Natural killer cell (primary cell): ENCODE measurements around the gene CD68. TPM values are rescaled to one million over a fixed set of nuclear protein-coding genes. Genes with fewer than 3 reads are reported as not detected.
A peak's percentile ranks its signal among the peaks of the same experiment; 100 is the strongest.

Source experiments
- ATAC-seq, 3 donors: fragments of 150-1000 bp in 2 of 3; fragments of 200-7000 bp in 1 of 3; cut with Tn5 transposase; 1 replicate in 1 of 3; 2 replicates in 2 of 3; pipeline ENCODE4 v1.10.0; 2021; ENCODE audit warnings: mild to moderate bottlenecking in 2 of 3, moderate library complexity in 2 of 3
- DNase-seq, 2 donors: peaks; one replicate each; pipeline versions ENCODE4 v3.0.0 to v3.0.0-alpha.2; 2013 to 2021; ENCODE audit warnings: mixed read lengths in 1 of 2
- H3K27ac ChIP-seq: one replicate; pipeline ENCODE4 v1.5.1; 2013; ENCODE audit warnings: mild to moderate bottlenecking, low read length
- H3K27me3 ChIP-seq: one replicate; pipeline ENCODE4 v1.6.1; 2013; ENCODE audit warnings: low read length; ENCODE audit not compliant: control insufficient read depth, insufficient read depth
- H3K36me3 ChIP-seq: one replicate; pipeline ENCODE4 v1.6.1; 2013; ENCODE audit warnings: low read length; ENCODE audit not compliant: control insufficient read depth, insufficient read depth
- H3K4me1 ChIP-seq: one replicate; pipeline ENCODE4 v1.6.1; 2013; ENCODE audit warnings: low read length; ENCODE audit not compliant: control insufficient read depth, insufficient read depth
- H3K4me3 ChIP-seq: one replicate; pipeline ENCODE4 v1.5.1; 2013; ENCODE audit warnings: low read length
- H3K9me3 ChIP-seq: one replicate; pipeline ENCODE4 v1.6.1; 2013; ENCODE audit warnings: low read length; ENCODE audit not compliant: control insufficient read depth, insufficient read depth
- H3K27ac Mint-ChIP-seq, 2 donors: one replicate each; pipeline ENCODE4 v1.8.0; 2022; ENCODE audit warnings: mild to moderate bottlenecking in 2 of 2, mixed read lengths in 2 of 2, moderate library complexity in 1 of 2
- H3K27me3 Mint-ChIP-seq, 2 donors: one replicate each; pipeline ENCODE4 v1.8.0; 2022; ENCODE audit warnings: low read depth in 2 of 2, mixed read lengths in 2 of 2
- H3K36me3 Mint-ChIP-seq: one replicate; pipeline ENCODE4 v1.8.0; 2022; ENCODE audit warnings: mixed read lengths
- H3K4me1 Mint-ChIP-seq, 2 donors: one replicate each; pipeline ENCODE4 v1.8.0; 2022; ENCODE audit warnings: mixed read lengths in 2 of 2
- H3K4me3 Mint-ChIP-seq: one replicate; pipeline ENCODE4 v1.8.0; 2022; ENCODE audit warnings: mild to moderate bottlenecking, moderate library complexity, mixed read lengths
- H3K9me3 Mint-ChIP-seq, 2 donors: one replicate each; pipeline ENCODE4 v1.8.0; 2022; ENCODE audit warnings: mixed read lengths in 2 of 2
- WGBS: methylation state at CpG from one replicate; pipeline ENCODE4 v1.1.7; 2013; ENCODE audit warnings: missing lambda C conversion rate; ENCODE audit not compliant: insufficient coverage; 5-methylcytosine and 5-hydroxymethylcytosine counted together
- intact Hi-C: fragments of 100-400 bp; cut with micrococcal nuclease; formaldehyde crosslinking; loops from one replicate; pipeline ENCODE4 v1.14.2; 2022
- total RNA-seq, 4 donors: library from RNA; stranded (reverse); fragments of 120-200 nt in 1 of 4; gene quantifications; one replicate each; pipeline versions ENCODE4 v1.2.3 to v1.2.4, GENCODE V29; 2013 to 2022
- TF ChIP-seq, protein P1 (sequence below): fragments of 200-600 bp; IDR thresholded peaks from one replicate; pipeline ENCODE4 v1.8.0; 2022; ENCODE audit warnings: antibody characterized with exemption

Gene CD68
- total RNA-seq, 3 donors from 2014 or later (not counting 1 experiment from before 2014, with no cell fraction given): 1.4 to 24.7 (median 13.0) TPM

DNA sequence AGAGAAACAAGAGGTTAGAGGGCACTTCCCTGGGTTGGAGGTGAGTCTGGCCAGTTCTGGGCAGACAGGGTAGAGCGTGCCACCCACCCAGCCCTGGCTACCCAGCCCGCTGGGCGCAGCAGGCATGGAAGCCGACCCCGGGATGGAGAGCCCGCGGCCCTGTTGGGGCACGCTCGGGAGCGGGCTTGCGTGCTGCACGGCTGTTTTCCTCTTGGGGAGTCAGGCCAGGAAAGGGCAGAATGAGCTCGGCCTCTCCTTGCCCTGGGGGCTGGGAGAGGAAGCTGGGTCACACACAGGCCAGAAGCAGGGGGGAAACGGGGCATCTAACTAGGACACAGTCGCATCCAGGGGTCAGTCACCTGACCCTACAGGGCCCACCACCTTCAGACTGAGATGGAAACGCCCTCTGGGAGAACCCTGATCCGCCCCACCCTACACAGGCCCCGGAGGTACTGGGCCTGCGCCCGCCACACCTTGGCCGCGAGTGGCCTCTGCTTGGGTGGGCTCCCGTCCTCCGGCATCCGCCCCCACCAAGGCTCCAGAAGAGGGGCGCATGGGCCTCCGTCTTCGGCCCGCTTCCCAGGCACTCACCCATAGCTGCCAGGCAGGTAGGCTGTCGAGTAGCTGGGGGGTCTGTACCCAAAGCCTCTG is 9.2 kb downstream of the CD68 start:
- no peaks in the 10 kb centered on the region for H3K9me3 ChIP-seq
- WGBS: 94% methylated on average over 30 of the region's 30 CpGs
- intact Hi-C loops: loop anchor here (1.0 to 2.0 kb wide), 2 partner anchors 74 to 308 kb away; no protein-coding TSS in a partner anchor
- ATAC-seq (no peak), DNase-seq (no peak)
- Mint-ChIP-seq H3K27me3 (no peaks in the 10 kb centered on the region), H3K4me3 (no peak overlapping the region), H3K27ac (no peak overlapping the region), H3K36me3 (no peaks in the 10 kb centered on the region), H3K9me3 (no peaks in the 10 kb centered on the region), H3K4me1 (peaks cover 8 to 15% of the 10 kb centered on the region in 2 donors)
- H3K27ac ChIP-seq: no peak overlapping the region
- H3K36me3 ChIP-seq: peaks cover 34% of the 10 kb centered on the region
- TF ChIP-seq, protein P1, sequence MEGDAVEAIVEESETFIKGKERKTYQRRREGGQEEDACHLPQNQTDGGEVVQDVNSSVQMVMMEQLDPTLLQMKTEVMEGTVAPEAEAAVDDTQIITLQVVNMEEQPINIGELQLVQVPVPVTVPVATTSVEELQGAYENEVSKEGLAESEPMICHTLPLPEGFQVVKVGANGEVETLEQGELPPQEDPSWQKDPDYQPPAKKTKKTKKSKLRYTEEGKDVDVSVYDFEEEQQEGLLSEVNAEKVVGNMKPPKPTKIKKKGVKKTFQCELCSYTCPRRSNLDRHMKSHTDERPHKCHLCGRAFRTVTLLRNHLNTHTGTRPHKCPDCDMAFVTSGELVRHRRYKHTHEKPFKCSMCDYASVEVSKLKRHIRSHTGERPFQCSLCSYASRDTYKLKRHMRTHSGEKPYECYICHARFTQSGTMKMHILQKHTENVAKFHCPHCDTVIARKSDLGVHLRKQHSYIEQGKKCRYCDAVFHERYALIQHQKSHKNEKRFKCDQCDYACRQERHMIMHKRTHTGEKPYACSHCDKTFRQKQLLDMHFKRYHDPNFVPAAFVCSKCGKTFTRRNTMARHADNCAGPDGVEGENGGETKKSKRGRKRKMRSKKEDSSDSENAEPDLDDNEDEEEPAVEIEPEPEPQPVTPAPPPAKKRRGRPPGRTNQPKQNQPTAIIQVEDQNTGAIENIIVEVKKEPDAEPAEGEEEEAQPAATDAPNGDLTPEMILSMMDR: no peak
- peaks cover 19% of the 10 kb centered on the region for H3K4me1 ChIP-seq
- no peaks in the 10 kb centered on the region for H3K27me3 ChIP-seq
- no peak overlapping the region for H3K4me3 ChIP-seq

DNA sequence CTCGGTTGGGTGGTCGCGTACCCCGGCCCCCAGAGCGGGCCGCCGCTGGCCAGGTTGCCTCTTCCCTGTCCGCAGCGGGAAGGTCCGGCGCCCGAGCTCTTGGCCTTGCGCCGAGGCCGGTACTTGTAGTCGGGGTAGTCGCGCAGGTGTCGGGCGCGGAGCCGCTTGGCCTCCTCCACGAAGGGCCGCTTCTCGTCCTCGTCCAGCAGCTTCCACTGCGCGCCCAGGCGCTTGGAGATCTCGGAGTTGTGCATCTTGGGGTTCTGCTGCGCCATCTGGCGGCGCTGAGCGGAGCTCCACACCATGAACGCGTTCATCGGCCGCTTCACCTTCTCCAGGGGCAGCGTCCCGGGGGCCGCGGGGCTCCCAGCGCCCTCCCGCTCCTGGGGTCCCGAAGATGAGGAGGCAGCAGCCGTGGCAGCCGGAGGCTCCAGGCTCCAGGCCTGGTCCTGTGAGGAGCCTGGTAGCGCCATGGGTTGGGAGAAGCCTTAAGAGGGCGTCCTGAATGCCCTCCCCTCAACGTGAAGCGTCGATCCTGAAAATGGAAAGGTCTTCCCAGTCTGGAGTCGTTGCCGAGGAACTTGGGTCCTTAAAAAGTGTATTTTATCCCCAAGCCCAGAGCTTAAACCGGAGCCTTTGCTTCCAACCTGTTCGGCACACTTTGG is 9.9 kb downstream of the CD68 start:
- peaks cover 40% of the 10 kb centered on the region for H3K36me3 ChIP-seq
- ATAC-seq: peak; percentile 83 to 96 (median 87)
- TF ChIP-seq, protein P1: peak; percentile 68

DNA sequence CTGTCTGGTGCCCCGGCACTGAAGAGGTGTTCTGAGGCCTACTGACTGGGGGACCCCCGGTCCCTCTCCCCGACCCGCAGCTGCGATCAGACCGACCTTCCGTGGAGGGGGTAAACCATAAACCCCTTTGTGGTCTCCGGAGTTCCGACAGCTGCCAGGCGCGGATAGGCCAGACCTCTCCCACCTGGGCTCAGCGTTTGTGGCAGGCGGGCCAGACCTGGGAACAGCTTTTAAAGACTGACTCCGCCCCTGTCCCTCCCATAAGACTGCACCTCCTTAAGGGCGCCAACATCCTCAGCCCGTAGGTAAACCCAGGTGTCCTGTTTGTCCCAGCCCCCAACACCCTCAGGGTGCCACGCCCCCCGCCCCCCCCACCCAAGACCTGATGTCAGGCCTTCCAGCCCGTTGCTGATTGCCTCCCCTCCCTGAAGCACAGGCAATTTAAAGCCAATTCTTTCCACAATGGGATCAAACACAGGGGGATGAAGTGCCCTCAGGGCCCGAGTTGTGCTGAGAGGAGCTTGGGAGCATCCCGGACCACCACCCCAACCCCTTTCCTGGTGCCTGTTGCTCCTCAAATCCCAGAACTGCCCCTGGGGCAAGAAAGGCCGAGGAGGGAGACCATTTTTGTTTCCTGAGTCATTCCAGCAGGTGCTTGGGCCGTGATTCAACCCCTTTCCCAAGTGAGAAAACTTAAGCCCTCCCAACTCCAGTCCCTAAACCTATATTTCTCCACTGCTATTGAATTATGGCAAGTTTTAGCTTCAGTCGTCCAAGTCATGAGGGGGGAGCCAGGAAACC is 10.7 kb downstream of the CD68 start, which contains the start of gene SOX15:
TSS of gene SOX15 (minus strand) at position 204 of the 801 bp plus-strand sequence. CDS start 418 bp downstream, outside the sequence.
- TF ChIP-seq, protein P1: no peak
- no peaks in the 10 kb centered on the region for H3K9me3 ChIP-seq
- Mint-ChIP-seq H3K27ac (peak within 1 kb of the TSS; percentile 4 to 46), H3K9me3 (no peaks in the 10 kb centered on the region), H3K4me1 (peaks cover 0 to under 1% of the 10 kb centered on the region in 2 donors), H3K27me3 (no peaks in the 10 kb centered on the region), H3K36me3 (peaks cover 7% of the 10 kb centered on the region), H3K4me3 (no peak within 1 kb of the TSS)
- DNase-seq (peak in 1 of 2 donors; percentile 23), ATAC-seq (peak in 1 of 3 donors; percentile 3)
- no peak within 1 kb of the TSS for H3K27ac ChIP-seq
- peaks cover 48% of the 10 kb centered on the region for H3K36me3 ChIP-seq
- H3K27me3 ChIP-seq: no peaks in the 10 kb centered on the region
- intact Hi-C loops: loop anchor here (1.0 to 2.0 kb wide), 2 partner anchors 75 to 310 kb away; no protein-coding TSS in a partner anchor
- WGBS: 83% methylated on average over 22 of the region's 24 CpGs
- no peak within 1 kb of the TSS for H3K4me3 ChIP-seq
- peaks cover 8% of the 10 kb centered on the region for H3K4me1 ChIP-seq

More for the DNA sequence above, 9.9 kb downstream of the CD68 start:
- Mint-ChIP-seq H3K4me1 (peaks cover 1 to 8% of the 10 kb centered on the region in 2 donors), H3K27me3 (no peaks in the 10 kb centered on the region), H3K9me3 (no peaks in the 10 kb centered on the region), H3K27ac (no peak overlapping the region), H3K4me3 (no peak overlapping the region), H3K36me3 (peaks cover 5% of the 10 kb centered on the region)
- WGBS: 47% methylated on average over 56 of the region's 56 CpGs
- no peaks in the 10 kb centered on the region for H3K27me3 ChIP-seq
- H3K4me3 ChIP-seq: no peak overlapping the region
- peaks cover 16% of the 10 kb centered on the region for H3K4me1 ChIP-seq
- intact Hi-C loops: loop anchor here (1.0 to 2.0 kb wide), 2 partner anchors 75 to 309 kb away; no protein-coding TSS in a partner anchor
- no peaks in the 10 kb centered on the region for H3K9me3 ChIP-seq
- no peak overlapping the region for H3K27ac ChIP-seq
- DNase-seq: peak; percentile 67 to 86
